Heart right ventricle (tissue), 16 donors: ENCODE data around the gene ZNF618. TPM values are rescaled to one million over a fixed set of nuclear protein-coding genes. Genes with fewer than 3 reads are reported as not detected.

Source experiments
- ATAC-seq, 8 donors: fragments of 200-7000 bp; cut with Tn5 transposase; one replicate each; pipeline ENCODE4 v1.9.1; 2020; ENCODE audit warnings: mild to moderate bottlenecking in 8 of 8, moderate library complexity in 8 of 8, moderate number of reproducible peaks in 1 of 8
- DNase-seq, 2 donors: peaks; one replicate each; pipeline ENCODE4 v3.0.0-alpha.2; 2020
- H3K27ac ChIP-seq, 10 donors: fragments of 200-600 bp; sonication (generic) in 2 of 10; one replicate each; pipeline versions ENCODE4 v1.5.0 to v1.8.0; 2020 to 2022; ENCODE audit warnings: mild to moderate bottlenecking in 3 of 10
- H3K27me3 ChIP-seq, 7 donors: fragments of 200-600 bp; one replicate each; pipeline ENCODE4 v1.8.0; 2021 to 2022; ENCODE audit warnings: mild to moderate bottlenecking in 2 of 7
- H3K36me3 ChIP-seq, 9 donors: fragments of 200-600 bp; sonication (generic) in 1 of 9; one replicate each; pipeline versions ENCODE4 v1.5.0 to v1.8.0; 2020 to 2022; ENCODE audit warnings: mild to moderate bottlenecking in 2 of 9
- H3K4me1 ChIP-seq, 9 donors: fragments of 200-600 bp; sonication (generic) in 1 of 9; one replicate each; pipeline versions ENCODE4 v1.5.0 to v1.8.0; 2020 to 2022; ENCODE audit warnings: mild to moderate bottlenecking in 4 of 9
- H3K4me3 ChIP-seq, 10 donors: fragments of 200-600 bp; sonication (generic) in 2 of 10; one replicate each; pipeline versions ENCODE4 v1.5.0 to v1.8.0; 2020 to 2022; ENCODE audit warnings: mild to moderate bottlenecking in 7 of 10, moderate library complexity in 2 of 10
- H3K9me3 ChIP-seq, 11 donors: fragments of 200-600 bp in 10 of 11; sonication (generic) in 2 of 11; one replicate each; pipeline versions ENCODE4 v1.5.0 to v1.8.0; 2013 to 2022; ENCODE audit warnings: mild to moderate bottlenecking in 2 of 11, control low read depth in 1 of 11, moderate library complexity in 1 of 11
- WGBS, 2 donors: extraction: QIAGEN DNeasy Blood & Tissue Kit; methylation state at CpG; one replicate each; pipeline ENCODE4 v1.1.7; 2013; ENCODE audit warnings: inconsistent platforms in 1 of 2; 5-methylcytosine and 5-hydroxymethylcytosine counted together
- intact Hi-C, 10 donors: fragments of 100-400 bp; cut with DNase I; formaldehyde crosslinking; loops; one replicate each; pipeline versions ENCODE4 v1.11.1 to v1.14.2; 2022
- polyA plus RNA-seq, 2 donors: library from polyadenylated mRNA; stranded (reverse); fragments of 200-250 nt; gene quantifications; one replicate each; pipeline ENCODE4 v1.2.3, GENCODE V29; 2013
- total RNA-seq, 10 donors: library from RNA; stranded (reverse); fragmentation: NEBNext Ultra II Directional in 3 of 10; extraction: Animal tissue kit (Norgen Biotek cat#: 25700) in 3 of 10; gene quantifications; one replicate each; pipeline versions ENCODE4 v1.2.1 to v1.2.4, GENCODE V29; 2021 to 2023
- TF ChIP-seq, protein P1 (sequence below), 9 donors: fragments of 200-600 bp; sonication (generic) in 2 of 9; IDR thresholded peaks; one replicate each; pipeline versions ENCODE4 v1.5.0 to v1.8.0; 2021 to 2022; ENCODE audit warnings: antibody characterized with exemption in 9 of 9, mild to moderate bottlenecking in 5 of 9, moderate library complexity in 1 of 9
- donor health status: Arrhythmogenic right ventricular cardiomyopathy.
- donor health status: ischemic (EF 13 %, LVEDD 7.1; RV severe dilation, severe dysfunction).
- donor health status: healthy with polysubstance abuse.
- donor health status: DM: no; HTN: yes; CAD: no.
- donor health status: DM: no; HTN: no; CAD: no.
- donor health status: ischemic (EF 25% LVEDD 6.9; RV normal size, moderate dysfunction).
- donor health status: ischemic (EF 25% LVEDD 5.7; RV mildly dilated, moderate dysfunction).
- donor health status: healthy.
- donor health status: DM: yes; HTN: yes; CAD: no.
- donor health status: Ischemic cardiomyopathy.
- donor health status: ischemic (EF 35%, LVEDD 5.7; RV mildly dilated, moderate dysfunction).
- donor health status: nonischemic (EF 11% LVEDD 7.7; RV severe dilation, severe dysfunction).
- donor health status: DM: yes; HTN: yes; CAD: no.
- donor health status: PGD.
- donor health status: ischemic (EF 29% LVEDD 5.4; RV normal size, mild dysfunction).
- donor health status: nonischemic (EF 23%, LVEDD 6.1; RV moderate dilation, normal function).

The ZNF618 gene
- total and polyA plus RNA-seq, 12 donors: 0.59 to 2.5 (median 1.6) TPM

DNA sequence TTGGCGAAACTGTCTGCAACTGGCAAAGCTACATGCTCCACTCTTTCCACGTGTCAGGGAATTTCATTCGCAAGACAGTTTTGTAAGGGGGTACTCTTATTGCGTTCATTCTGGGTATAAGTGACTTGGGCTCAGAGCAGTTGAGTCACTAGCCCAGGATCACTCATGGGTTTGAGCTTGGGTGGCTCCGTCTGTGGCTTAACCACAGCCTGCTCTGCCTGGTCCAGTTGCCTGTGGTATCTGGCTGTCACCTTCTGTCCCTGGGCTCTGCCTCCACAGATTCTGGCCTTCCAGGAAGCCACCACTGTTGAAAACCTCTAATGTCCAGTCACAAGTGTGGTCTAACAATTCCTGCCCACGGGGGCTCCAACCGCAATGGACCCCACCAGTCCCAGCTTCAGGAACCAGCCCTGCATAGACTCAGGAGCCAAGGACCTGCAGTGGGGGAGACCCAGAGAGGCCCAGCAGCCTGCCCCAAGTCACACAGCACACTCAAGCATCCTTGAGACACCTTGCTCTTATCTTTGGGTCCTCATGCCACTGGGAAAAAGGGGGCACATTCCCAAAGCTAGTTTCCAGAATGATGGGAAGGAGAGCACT is 212.6 kb downstream of the ZNF618 start:
- no peak for ATAC-seq
- DNase-seq: no peak

DNA sequence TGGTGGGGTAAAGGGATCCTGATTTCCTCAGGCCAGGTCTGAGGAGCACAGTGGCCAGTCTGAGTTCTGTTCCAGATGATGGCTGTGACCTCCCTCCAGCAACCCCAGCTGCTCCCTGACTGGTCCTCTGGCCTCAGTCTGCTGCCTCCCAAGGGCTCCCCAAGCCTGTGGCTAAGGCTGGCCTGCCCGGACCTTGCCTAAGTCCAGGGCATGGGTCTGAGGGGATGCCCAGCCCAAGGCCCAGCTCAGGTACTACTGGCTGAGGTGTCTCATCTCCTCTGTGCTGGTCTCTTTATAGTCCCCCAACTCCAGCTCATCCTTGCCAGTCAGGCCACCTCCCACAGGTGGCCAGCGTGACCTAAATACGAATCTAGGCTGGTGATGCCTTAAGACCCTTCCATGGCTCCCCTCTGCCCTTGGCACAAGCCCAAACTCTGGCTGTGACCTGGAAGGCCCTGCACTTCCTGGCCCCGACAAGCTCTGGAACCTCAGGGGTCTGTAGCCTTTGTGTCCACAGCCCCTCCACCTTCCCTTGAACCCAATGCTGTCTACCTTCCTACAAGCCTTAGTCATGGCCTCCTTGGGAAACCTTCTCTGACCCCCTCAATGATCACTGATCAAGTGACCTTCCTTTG is 213.2 kb downstream of the ZNF618 start:
- ATAC-seq (no peak), DNase-seq (no peak)
- intact Hi-C loops: loop anchor here in 1 of 10 donors (5.0 kb wide), 1 partner anchor 198 kb away; no protein-coding TSS in a partner anchor
- H3K36me3 ChIP-seq: no peaks in the 10 kb centered on the region
- H3K27ac ChIP-seq: no peak overlapping the region
- peaks cover 0 to 24% (median 0%) of the 10 kb centered on the region in 7 donors for H3K27me3 ChIP-seq
- 88 to 90% methylated on average over 4 of the region's 4 CpGs for WGBS, 2 donors
- no peak overlapping the region for H3K4me3 ChIP-seq
- H3K9me3 ChIP-seq: no peaks in the 10 kb centered on the region
- no peaks in the 10 kb centered on the region for H3K4me1 ChIP-seq
- TF ChIP-seq, protein P1, sequence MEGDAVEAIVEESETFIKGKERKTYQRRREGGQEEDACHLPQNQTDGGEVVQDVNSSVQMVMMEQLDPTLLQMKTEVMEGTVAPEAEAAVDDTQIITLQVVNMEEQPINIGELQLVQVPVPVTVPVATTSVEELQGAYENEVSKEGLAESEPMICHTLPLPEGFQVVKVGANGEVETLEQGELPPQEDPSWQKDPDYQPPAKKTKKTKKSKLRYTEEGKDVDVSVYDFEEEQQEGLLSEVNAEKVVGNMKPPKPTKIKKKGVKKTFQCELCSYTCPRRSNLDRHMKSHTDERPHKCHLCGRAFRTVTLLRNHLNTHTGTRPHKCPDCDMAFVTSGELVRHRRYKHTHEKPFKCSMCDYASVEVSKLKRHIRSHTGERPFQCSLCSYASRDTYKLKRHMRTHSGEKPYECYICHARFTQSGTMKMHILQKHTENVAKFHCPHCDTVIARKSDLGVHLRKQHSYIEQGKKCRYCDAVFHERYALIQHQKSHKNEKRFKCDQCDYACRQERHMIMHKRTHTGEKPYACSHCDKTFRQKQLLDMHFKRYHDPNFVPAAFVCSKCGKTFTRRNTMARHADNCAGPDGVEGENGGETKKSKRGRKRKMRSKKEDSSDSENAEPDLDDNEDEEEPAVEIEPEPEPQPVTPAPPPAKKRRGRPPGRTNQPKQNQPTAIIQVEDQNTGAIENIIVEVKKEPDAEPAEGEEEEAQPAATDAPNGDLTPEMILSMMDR (IDR thresholded peaks at IDR 0.05): no peak

More for the DNA sequence above, 212.6 kb downstream of the ZNF618 start:
- H3K36me3 ChIP-seq: no peaks in the 10 kb centered on the region
- H3K27ac ChIP-seq: no peak overlapping the region
- H3K4me3 ChIP-seq: no peak overlapping the region
- peaks cover 0 to 19% (median 0%) of the 10 kb centered on the region in 7 donors for H3K27me3 ChIP-seq
- no peaks in the 10 kb centered on the region for H3K4me1 ChIP-seq
- 92 to 94% methylated on average over 7 of the region's 7 CpGs for WGBS, 2 donors
- intact Hi-C loops: loop anchor here in 1 of 10 donors (5.0 kb wide), 1 partner anchor 199 kb away; no protein-coding TSS in a partner anchor
- TF ChIP-seq, protein P1 (IDR thresholded peaks at IDR 0.05): no peak
- no peaks in the 10 kb centered on the region for H3K9me3 ChIP-seq

DNA sequence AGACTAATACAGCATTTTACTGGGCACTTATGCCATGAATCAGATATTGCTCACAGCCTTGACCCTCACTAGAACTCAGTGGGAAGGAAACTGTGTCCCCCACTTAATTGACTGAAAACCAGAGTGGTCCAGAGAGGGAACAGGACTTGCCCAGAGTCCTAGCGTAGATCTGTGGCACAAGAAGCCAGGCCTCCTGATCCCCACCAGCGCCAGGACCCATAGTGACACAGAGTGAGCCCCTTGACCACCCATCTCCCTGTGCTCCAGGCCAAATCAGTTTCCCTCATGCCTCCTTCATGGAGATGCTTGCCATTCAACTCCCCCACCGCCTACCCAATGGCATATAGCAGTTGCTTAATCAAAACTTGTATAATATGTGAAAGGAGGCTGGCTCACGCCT is 214.7 kb downstream of the ZNF618 start:
- TF ChIP-seq, protein P1 (IDR thresholded peaks at IDR 0.05): no peak
- no peak overlapping the region for H3K27ac ChIP-seq
- H3K4me3 ChIP-seq: no peak overlapping the region
- WGBS, 2 donors: 94 to 96% methylated on average over 4 of the region's 4 CpGs
- intact Hi-C loops: no loop called here
- ATAC-seq (no peak), DNase-seq (no peak)
- no peaks in the 10 kb centered on the region for H3K9me3 ChIP-seq
- H3K27me3 ChIP-seq: peaks cover 0 to 28% (median 3%) of the 10 kb centered on the region in 7 donors
- H3K36me3 ChIP-seq: no peaks in the 10 kb centered on the region
- H3K4me1 ChIP-seq: no peaks in the 10 kb centered on the region

DNA sequence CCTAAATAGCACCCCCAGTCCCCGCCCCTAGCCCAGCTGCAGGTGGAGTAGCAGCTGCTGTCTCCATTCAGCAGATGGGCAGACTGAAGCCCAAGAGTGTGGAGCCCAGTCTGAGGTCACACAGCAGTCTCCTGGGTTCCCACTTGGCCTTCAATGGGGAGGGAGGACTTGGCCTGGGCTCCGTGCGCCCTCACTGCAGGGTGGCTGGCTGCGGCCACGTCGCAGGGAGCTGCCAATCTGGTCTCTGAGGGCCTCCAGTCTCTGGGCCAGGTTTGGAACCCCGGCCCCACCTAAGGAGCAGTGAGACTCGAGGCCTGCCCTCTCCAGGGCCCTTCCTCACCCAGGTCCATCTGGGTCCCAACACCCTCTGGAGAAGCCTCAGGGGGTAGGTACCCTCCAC is 215.6 kb downstream of the ZNF618 start:
- Histone ChIP-seq H3K4me1 (no peaks in the 10 kb centered on the region), H3K27me3 (peaks cover 0 to 32% (median 10%) of the 10 kb centered on the region in 7 donors), H3K27ac (no peak overlapping the region), H3K36me3 (no peaks in the 10 kb centered on the region), H3K9me3 (no peaks in the 10 kb centered on the region), H3K4me3 (no peak overlapping the region)
- TF ChIP-seq, protein P1 (IDR thresholded peaks at IDR 0.05): no peak
- ATAC-seq (no peak), DNase-seq (no peak)
- intact Hi-C loops: no loop called here
- WGBS, 2 donors: 88 to 93% methylated on average over 8 of the region's 8 CpGs
